Panc1 (cell line): ENCODE data around the gene EMD. TPM values are rescaled to one million over a fixed set of nuclear protein-coding genes. Genes with fewer than 3 reads are reported as not detected.

Experiments
- ATAC-seq: fragments of 200-7000 bp; cut with Tn5 transposase; 2 replicates; pipeline ENCODE4 v1.9.1; 2020; ENCODE audit warnings: mild to moderate bottlenecking, moderate library complexity
- BruUV-seq: library from RNA; stranded (reverse); fragments of 400-500 nt; replicated peaks from 2 replicates; lab custom pipeline; 2021; lab: Mats Ljungman, UMichigan
- CTCF ChIA-PET: fragments of 300-600 bp; sonication (Branson Sonifier 250); formaldehyde crosslinking; loops from one replicate; lab custom pipeline; 2022; ENCODE audit warnings: antibody characterized with exemption; lab: Charles Lee
- POLR2A ChIA-PET: fragments of 300-600 bp; sonication (Branson Sonifier 250); formaldehyde crosslinking; loops from one replicate; lab custom pipeline; 2022; ENCODE audit warnings: antibody characterized with exemption; lab: Charles Lee
- DNase-seq: peaks from one replicate; pipeline ENCODE4 v3.0.0-alpha.2; 2010; ENCODE audit warnings: low read depth, low spot score
- H3K27ac ChIP-seq: 2 replicates; pipeline ENCODE4 v1.5.1; 2011; ENCODE audit warnings: mild to moderate bottlenecking, low read length, inconsistent platforms
- H3K27me3 ChIP-seq: fragments of 200-500 bp; sonication (Bioruptor generic); 2 replicates; pipeline ENCODE4 v1.6.0; 2014; ENCODE audit warnings: low read length, inconsistent platforms; ENCODE audit not compliant: control insufficient read depth, insufficient read depth
- H3K36me3 ChIP-seq: fragments of 200-500 bp; sonication (Bioruptor generic); 2 replicates; pipeline ENCODE4 v1.5.1; 2014; ENCODE audit warnings: inconsistent platforms, mild to moderate bottlenecking, low read length, moderate library complexity; ENCODE audit not compliant: control insufficient read depth, insufficient read depth
- H3K4me1 ChIP-seq: 2 replicates; pipeline ENCODE4 v1.5.1; 2011; ENCODE audit warnings: inconsistent platforms, mild to moderate bottlenecking, low read length, moderate library complexity; ENCODE audit not compliant: control insufficient read depth, insufficient read depth
- H3K4me3 ChIP-seq, 2 experiments: 2 replicates each; pipeline ENCODE4 v1.5.1; 2011 to 2012; ENCODE audit warnings: low read depth in 2 of 2, low read length in 2 of 2, mild to moderate bottlenecking in 2 of 2, inconsistent platforms in 1 of 2, moderate library complexity in 1 of 2
- H3K9me3 ChIP-seq: fragments of 200-500 bp; sonication (Bioruptor generic); 2 replicates; pipeline ENCODE4 v1.5.1; 2014; ENCODE audit warnings: low read depth, mild to moderate bottlenecking, inconsistent platforms, low read length, moderate library complexity; ENCODE audit not compliant: control insufficient read depth, insufficient read depth
- POLR2AphosphoS5 ChIP-seq: IDR thresholded peaks from 2 replicates; pipeline ENCODE4 v1.6.1; 2012; ENCODE audit warnings: mild to moderate bottlenecking, low read depth, low read length, moderate library complexity
- SIN3A ChIP-seq: IDR thresholded peaks from 2 replicates; pipeline ENCODE4 v1.6.1; 2012; ENCODE audit warnings: low read depth, mild to moderate bottlenecking, low read length, moderate library complexity, borderline replicate concordance; ENCODE audit not compliant: insufficient read depth
- TCF7L2 ChIP-seq: IDR thresholded peaks from 2 replicates; pipeline ENCODE4 v1.6.1; 2011; ENCODE audit warnings: mild to moderate bottlenecking, low read depth, low read length, inconsistent platforms
- in situ Hi-C: cut with HindIII; loops from 2 replicates; pipeline ENCODE4 v1.10.0; 2016; ENCODE audit warnings: low sequenced_read_pairs, low pct_unique_long_range_greater_than_20kb
- intact Hi-C: fragments of 100-400 bp; cut with micrococcal nuclease; formaldehyde crosslinking; loops from one replicate; pipeline ENCODE4 v1.10.0; 2022; ENCODE audit not compliant: unreplicated experiment
- total RNA-seq: library from RNA; stranded (reverse); gene quantifications from one replicate; pipeline ENCODE4 v1.2.1, GENCODE V29; 2021; ENCODE audit not compliant: unreplicated experiment
- TF ChIP-seq, protein P1 (sequence below): fragments of 450-650 bp; IDR thresholded peaks from 2 replicates; pipeline ENCODE4 v1.5.1; 2017; ENCODE audit warnings: mild to moderate bottlenecking
- TF ChIP-seq, protein P2 (sequence below), 2 experiments: IDR thresholded peaks; 2 replicates each; pipeline ENCODE4 v1.6.1; 2011 to 2012; ENCODE audit warnings: low read depth in 2 of 2, control low read depth in 1 of 2, low read length in 1 of 2, mild to moderate bottlenecking in 1 of 2, moderate library complexity in 1 of 2; ENCODE audit not compliant: insufficient read depth in 1 of 2

Gene EMD
- total RNA-seq, 1 experiment from 2014 or later, result 178 TPM

GRCh38 chrX:154354516-154354915 lies 24.6 kb upstream of the EMD start:
- ATAC-seq, result no peak
- ChIA-PET POLR2A (no interaction called here), CTCF (no interaction called here)
- H3K4me1 ChIP-seq, result no peaks in the 10 kb centered on the region; the same call in 1 of the 2 replicates
- no peak overlapping the region for H3K4me3 ChIP-seq
- H3K9me3 ChIP-seq, result no peaks in the 10 kb centered on the region
- BruUV-seq, result no TSS peak
- no peak overlapping the region for H3K27ac ChIP-seq
- H3K27me3 ChIP-seq, result no peaks in the 10 kb centered on the region
- TF ChIP-seq, protein P1, sequence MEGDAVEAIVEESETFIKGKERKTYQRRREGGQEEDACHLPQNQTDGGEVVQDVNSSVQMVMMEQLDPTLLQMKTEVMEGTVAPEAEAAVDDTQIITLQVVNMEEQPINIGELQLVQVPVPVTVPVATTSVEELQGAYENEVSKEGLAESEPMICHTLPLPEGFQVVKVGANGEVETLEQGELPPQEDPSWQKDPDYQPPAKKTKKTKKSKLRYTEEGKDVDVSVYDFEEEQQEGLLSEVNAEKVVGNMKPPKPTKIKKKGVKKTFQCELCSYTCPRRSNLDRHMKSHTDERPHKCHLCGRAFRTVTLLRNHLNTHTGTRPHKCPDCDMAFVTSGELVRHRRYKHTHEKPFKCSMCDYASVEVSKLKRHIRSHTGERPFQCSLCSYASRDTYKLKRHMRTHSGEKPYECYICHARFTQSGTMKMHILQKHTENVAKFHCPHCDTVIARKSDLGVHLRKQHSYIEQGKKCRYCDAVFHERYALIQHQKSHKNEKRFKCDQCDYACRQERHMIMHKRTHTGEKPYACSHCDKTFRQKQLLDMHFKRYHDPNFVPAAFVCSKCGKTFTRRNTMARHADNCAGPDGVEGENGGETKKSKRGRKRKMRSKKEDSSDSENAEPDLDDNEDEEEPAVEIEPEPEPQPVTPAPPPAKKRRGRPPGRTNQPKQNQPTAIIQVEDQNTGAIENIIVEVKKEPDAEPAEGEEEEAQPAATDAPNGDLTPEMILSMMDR, result no peak
- no peak for TF ChIP-seq POLR2AphosphoS5
- TF ChIP-seq, protein P2, sequence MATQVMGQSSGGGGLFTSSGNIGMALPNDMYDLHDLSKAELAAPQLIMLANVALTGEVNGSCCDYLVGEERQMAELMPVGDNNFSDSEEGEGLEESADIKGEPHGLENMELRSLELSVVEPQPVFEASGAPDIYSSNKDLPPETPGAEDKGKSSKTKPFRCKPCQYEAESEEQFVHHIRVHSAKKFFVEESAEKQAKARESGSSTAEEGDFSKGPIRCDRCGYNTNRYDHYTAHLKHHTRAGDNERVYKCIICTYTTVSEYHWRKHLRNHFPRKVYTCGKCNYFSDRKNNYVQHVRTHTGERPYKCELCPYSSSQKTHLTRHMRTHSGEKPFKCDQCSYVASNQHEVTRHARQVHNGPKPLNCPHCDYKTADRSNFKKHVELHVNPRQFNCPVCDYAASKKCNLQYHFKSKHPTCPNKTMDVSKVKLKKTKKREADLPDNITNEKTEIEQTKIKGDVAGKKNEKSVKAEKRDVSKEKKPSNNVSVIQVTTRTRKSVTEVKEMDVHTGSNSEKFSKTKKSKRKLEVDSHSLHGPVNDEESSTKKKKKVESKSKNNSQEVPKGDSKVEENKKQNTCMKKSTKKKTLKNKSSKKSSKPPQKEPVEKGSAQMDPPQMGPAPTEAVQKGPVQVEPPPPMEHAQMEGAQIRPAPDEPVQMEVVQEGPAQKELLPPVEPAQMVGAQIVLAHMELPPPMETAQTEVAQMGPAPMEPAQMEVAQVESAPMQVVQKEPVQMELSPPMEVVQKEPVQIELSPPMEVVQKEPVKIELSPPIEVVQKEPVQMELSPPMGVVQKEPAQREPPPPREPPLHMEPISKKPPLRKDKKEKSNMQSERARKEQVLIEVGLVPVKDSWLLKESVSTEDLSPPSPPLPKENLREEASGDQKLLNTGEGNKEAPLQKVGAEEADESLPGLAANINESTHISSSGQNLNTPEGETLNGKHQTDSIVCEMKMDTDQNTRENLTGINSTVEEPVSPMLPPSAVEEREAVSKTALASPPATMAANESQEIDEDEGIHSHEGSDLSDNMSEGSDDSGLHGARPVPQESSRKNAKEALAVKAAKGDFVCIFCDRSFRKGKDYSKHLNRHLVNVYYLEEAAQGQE (IDR thresholded peaks at IDR 0.05; ENCODE audit: insufficient read depth in 1 of 2, low read depth in 2 of 2, low read length in 1 of 2), result no peak
- TF ChIP-seq TCF7L2, result no peak
- TF ChIP-seq SIN3A, result no peak
- in situ Hi-C loops (no loop called here), intact Hi-C loops (no loop called here)
- peaks cover 3% of the 10 kb centered on the region; the same call in 1 of the 2 replicates for H3K36me3 ChIP-seq
- no peak for DNase-seq

GRCh38 chrX:154355094-154355775 lies 23.9 kb upstream of the EMD start:
- no peaks in the 10 kb centered on the region for H3K4me1 ChIP-seq
- no peak overlapping the region for H3K27ac ChIP-seq
- peaks cover 6% of the 10 kb centered on the region; the same call in 1 of the 2 replicates for H3K36me3 ChIP-seq
- ATAC-seq, result no peak
- POLR2A ChIA-PET, result no interaction called here
- in situ Hi-C loops (no loop called here), intact Hi-C loops (no loop called here)
- no TSS peak for BruUV-seq
- H3K4me3 ChIP-seq, result no peak overlapping the region
- CTCF ChIA-PET, result interaction anchor here (1.3 kb wide), 1 partner anchor 18 kb away, joined by 3 read pairs; no protein-coding TSS in a partner anchor
- TF ChIP-seq TCF7L2, result no peak
- no peaks in the 10 kb centered on the region for H3K9me3 ChIP-seq
- H3K27me3 ChIP-seq, result no peaks in the 10 kb centered on the region
- no peak for DNase-seq

- POLR2A ChIA-PET, result no interaction called here
- in situ Hi-C loops, result no loop called here
- no peak for DNase-seq
Observed at GRCh38 chrX:154355776-154356140, 23.3 kb upstream of the EMD start.

More at GRCh38 chrX:154355776-154356140, 23.3 kb upstream of the EMD start:
- CTCF ChIA-PET, result interaction anchor here (1.3 kb wide), 1 partner anchor 17 kb away, joined by 3 read pairs; no protein-coding TSS in a partner anchor
- Histone ChIP-seq H3K9me3 (no peaks in the 10 kb centered on the region), H3K4me3 (no peak overlapping the region), H3K4me1 (no peaks in the 10 kb centered on the region), H3K27ac (no peak overlapping the region), H3K36me3 (peaks cover 6% of the 10 kb centered on the region; the same call in 1 of the 2 replicates), H3K27me3 (no peaks in the 10 kb centered on the region)
- BruUV-seq, result no TSS peak
- intact Hi-C loops, result no loop called here
- no peak for ATAC-seq
- TF ChIP-seq, protein P1, result no peak
- TF ChIP-seq, protein P2 (IDR thresholded peaks at IDR 0.05; ENCODE audit: insufficient read depth in 1 of 2, low read depth in 2 of 2, low read length in 1 of 2), result no peak
- TF ChIP-seq POLR2AphosphoS5 (no peak), TCF7L2 (no peak), SIN3A (no peak)
